PC-9 (cell line): Measurements from ENCODE around the gene FAM117A.

Source experiments
- CTCF ChIP-seq: fragments of 200-600 bp; sonication (generic); conservative IDR thresholded peaks from 2 replicates; pipeline ENCODE4 v1.6.1; 2017; ENCODE audit warnings: mixed run types, antibody characterized with exemption, mild to moderate bottlenecking, moderate library complexity
- EZH2 ChIP-seq: fragments of 200-600 bp; sonication (generic); IDR thresholded peaks from 2 replicates; pipeline ENCODE4 v1.8.0; 2017; ENCODE audit warnings: antibody characterized with exemption, low read depth

- TF ChIP-seq CTCF = no peak
- no peak for TF ChIP-seq EZH2
Observed at GRCh38 chr17:49707246-49707607, 56.7 kb downstream of the FAM117A start.
